CD4-positive, alpha-beta memory T cell (primary cell): ENCODE measurements around the gene ESRRG. TPM values are rescaled to one million over a fixed set of nuclear protein-coding genes. Genes with fewer than 3 reads are reported as not detected.

ENCODE experiments used
- CTCF ChIA-PET: fragments of 350-600 bp; sonication (Branson Sonifier 250); formaldehyde crosslinking; loops from one replicate; lab custom pipeline; 2021; ENCODE audit warnings: inconsistent platforms; ENCODE audit not compliant: partially characterized antibody; lab: Charles Lee
- POLR2A ChIA-PET: fragments of 350-600 bp; sonication (Branson Sonifier 250); formaldehyde crosslinking; loops from one replicate; lab custom pipeline; 2021; ENCODE audit not compliant: partially characterized antibody; lab: Charles Lee
- DNase-seq, 5 donors: peaks; one replicate each; pipeline versions ENCODE4 v3.0.0 to v3.0.0-alpha.2; 2020 to 2022; ENCODE audit warnings: mixed read lengths in 1 of 5
- H3K27ac ChIP-seq: one replicate; pipeline ENCODE4 v1.7.0; 2013; ENCODE audit warnings: low read depth, low read length
- H3K27me3 ChIP-seq: 2 replicates; pipeline ENCODE4 v1.7.0; 2013; ENCODE audit warnings: mild to moderate bottlenecking, low read length, moderate library complexity; ENCODE audit not compliant: insufficient read depth
- H3K36me3 ChIP-seq: 2 replicates; pipeline ENCODE4 v1.7.0; 2013; ENCODE audit warnings: mild to moderate bottlenecking, low read length, moderate library complexity; ENCODE audit not compliant: insufficient read depth
- H3K4me1 ChIP-seq: 2 replicates; pipeline ENCODE4 v1.7.0; 2013; ENCODE audit warnings: mild to moderate bottlenecking, low read length, moderate library complexity; ENCODE audit not compliant: insufficient read depth
- H3K4me3 ChIP-seq, 2 donors: one replicate each; pipeline ENCODE4 v1.7.0; 2013; ENCODE audit warnings: low read length in 2 of 2, mild to moderate bottlenecking in 1 of 2
- H3K9me3 ChIP-seq, 2 donors: one replicate each; pipeline ENCODE4 v1.7.0; 2013; ENCODE audit warnings: low read length in 2 of 2, control low read depth in 1 of 2; ENCODE audit not compliant: control insufficient read depth in 1 of 2
- H3K27ac Mint-ChIP-seq, 7 donors: one replicate each; pipeline ENCODE4 v1.8.0; 2020 to 2021; ENCODE audit warnings: mixed read lengths in 7 of 7, mild to moderate bottlenecking in 6 of 7, inconsistent platforms in 3 of 7, moderate library complexity in 3 of 7
- H3K27me3 Mint-ChIP-seq, 2 donors: one replicate each; pipeline ENCODE4 v1.8.0; 2020 to 2021; ENCODE audit warnings: mixed read lengths in 2 of 2
- H3K36me3 Mint-ChIP-seq, 2 donors: one replicate each; pipeline ENCODE4 v1.8.0; 2020 to 2021; ENCODE audit warnings: mixed read lengths in 2 of 2, inconsistent platforms in 1 of 2, mild to moderate bottlenecking in 1 of 2
- H3K4me1 Mint-ChIP-seq, 4 donors: one replicate each; pipeline ENCODE4 v1.8.0; 2020 to 2021; ENCODE audit warnings: mixed read lengths in 4 of 4, mild to moderate bottlenecking in 1 of 4
- H3K4me3 Mint-ChIP-seq, 8 donors: one replicate each; pipeline ENCODE4 v1.8.0; 2020 to 2021; ENCODE audit warnings: mixed read lengths in 8 of 8, mild to moderate bottlenecking in 7 of 8, moderate library complexity in 6 of 8, inconsistent platforms in 3 of 8
- H3K9me3 Mint-ChIP-seq, 8 donors: one replicate each; pipeline ENCODE4 v1.8.0; 2020 to 2021; ENCODE audit warnings: mixed read lengths in 8 of 8, mild to moderate bottlenecking in 5 of 8, inconsistent platforms in 3 of 8, moderate library complexity in 1 of 8
- intact Hi-C: fragments of 100-400 bp; cut with micrococcal nuclease; formaldehyde crosslinking; loops from one replicate; pipeline ENCODE4 v1.15.1; 2023
- polyA plus RNA-seq, 2 donors: library from polyadenylated mRNA; unstranded; fragments of 300-500 nt; fragmentation: Illumina TruSeq; gene quantifications; one replicate each; pipeline ENCODE4 v1.2.3, GENCODE V29; 2021
- total RNA-seq, 2 experiments: library from RNA; stranded (reverse); gene quantifications; one replicate each; pipeline ENCODE4 v1.2.3, GENCODE V29; 2021

ESRRG gene
- total RNA-seq (not detected), polyA plus RNA-seq (not detected)

GRCh38 chr1:216723274-216723780, at the start of gene ESRRG:
Gene ESRRG (minus strand): TSS chr1:216723429. CDS start chr1:216723299, 130 bp downstream.
- no peaks in the 10 kb centered on the region for H3K9me3 ChIP-seq
- peak within 1 kb of the TSS in 4 of 8 donors; percentile 25 to 59 (median 48) for H3K4me3 Mint-ChIP-seq
- no peak for DNase-seq
- H3K36me3 ChIP-seq, result no peaks in the 10 kb centered on the region
- peaks cover 0 to 2% (median 0%) of the 10 kb centered on the region in 8 donors for H3K9me3 Mint-ChIP-seq
- no peaks in the 10 kb centered on the region for H3K4me1 ChIP-seq
- no peak within 1 kb of the TSS for H3K27ac Mint-ChIP-seq
- peaks cover 0 to 1% of the 10 kb centered on the region in 2 donors for H3K36me3 Mint-ChIP-seq
- H3K4me3 ChIP-seq, result no peak within 1 kb of the TSS
- CTCF ChIA-PET, result interaction anchor here (0.8 kb wide), 1 partner anchor 10 kb away, joined by 3 read pairs; no protein-coding TSS in a partner anchor
- intact Hi-C loops, result no loop called here
- peaks cover 0 to 7% (median 2%) of the 10 kb centered on the region in 4 donors for H3K4me1 Mint-ChIP-seq
- peaks cover 1 to 3% of the 10 kb centered on the region in 2 donors for H3K27me3 Mint-ChIP-seq
- H3K27me3 ChIP-seq, result no peaks in the 10 kb centered on the region
- H3K27ac ChIP-seq, result no peak within 1 kb of the TSS
- POLR2A ChIA-PET, result no interaction called here

GRCh38 chr1:216771922-216772321, 48.7 kb upstream of the ESRRG start:
- intact Hi-C loops, result no loop called here
- Mint-ChIP-seq H3K27ac (no peak overlapping the region), H3K9me3 (peaks cover 0 to 9% (median 3%) of the 10 kb centered on the region in 8 donors), H3K27me3 (no peaks in the 10 kb centered on the region), H3K4me3 (no peak overlapping the region), H3K36me3 (no peaks in the 10 kb centered on the region), H3K4me1 (no peaks in the 10 kb centered on the region)
- ChIA-PET POLR2A (no interaction called here), CTCF (no interaction called here)
- H3K36me3 ChIP-seq, result no peaks in the 10 kb centered on the region
- DNase-seq, result no peak
- no peaks in the 10 kb centered on the region for H3K27me3 ChIP-seq
- no peaks in the 10 kb centered on the region for H3K4me1 ChIP-seq
- no peaks in the 10 kb centered on the region for H3K9me3 ChIP-seq
- no peak overlapping the region for H3K27ac ChIP-seq
- H3K4me3 ChIP-seq, result no peak overlapping the region

- H3K4me1 ChIP-seq, result no peaks in the 10 kb centered on the region
- H3K27me3 Mint-ChIP-seq, result no peaks in the 10 kb centered on the region
- H3K4me1 Mint-ChIP-seq, result no peaks in the 10 kb centered on the region
- no peaks in the 10 kb centered on the region for H3K36me3 Mint-ChIP-seq
- intact Hi-C loops, result no loop called here
- peaks cover 0 to 11% (median under 1%) of the 10 kb centered on the region in 8 donors for H3K9me3 Mint-ChIP-seq
- H3K9me3 ChIP-seq, result no peaks in the 10 kb centered on the region
- H3K27ac ChIP-seq, result no peak overlapping the region
- H3K4me3 ChIP-seq, result no peak overlapping the region
- no peak overlapping the region for H3K27ac Mint-ChIP-seq
- ChIA-PET POLR2A (no interaction called here), CTCF (no interaction called here)
- H3K36me3 ChIP-seq, result no peaks in the 10 kb centered on the region
- H3K27me3 ChIP-seq, result no peaks in the 10 kb centered on the region
- DNase-seq, result no peak
- H3K4me3 Mint-ChIP-seq, result no peak overlapping the region
Observed at GRCh38 chr1:216766633-216767327, 43.6 kb upstream of the ESRRG start.

GRCh38 chr1:216765346-216766300, 42.4 kb upstream of the ESRRG start:
- no peaks in the 10 kb centered on the region for H3K27me3 ChIP-seq
- H3K4me3 ChIP-seq, result no peak overlapping the region
- no peaks in the 10 kb centered on the region for H3K9me3 ChIP-seq
- Mint-ChIP-seq H3K36me3 (no peaks in the 10 kb centered on the region), H3K27ac (no peak overlapping the region), H3K4me3 (no peak overlapping the region), H3K4me1 (no peaks in the 10 kb centered on the region), H3K9me3 (peaks cover 0 to 10% (median under 1%) of the 10 kb centered on the region in 8 donors), H3K27me3 (no peaks in the 10 kb centered on the region)
- ChIA-PET CTCF (no interaction called here), POLR2A (no interaction called here)
- no peaks in the 10 kb centered on the region for H3K4me1 ChIP-seq
- no peaks in the 10 kb centered on the region for H3K36me3 ChIP-seq
- no peak overlapping the region for H3K27ac ChIP-seq
- DNase-seq, result no peak
- intact Hi-C loops, result no loop called here

GRCh38 chr1:216758161-216758560, 34.9 kb upstream of the ESRRG start:
- peaks cover 0 to 5% (median 0%) of the 10 kb centered on the region in 8 donors for H3K9me3 Mint-ChIP-seq
- no peak for DNase-seq
- H3K36me3 ChIP-seq, result no peaks in the 10 kb centered on the region
- intact Hi-C loops, result no loop called here
- no peak overlapping the region for H3K4me3 ChIP-seq
- H3K4me3 Mint-ChIP-seq, result no peak overlapping the region
- CTCF ChIA-PET, result no interaction called here
- H3K4me1 ChIP-seq, result no peaks in the 10 kb centered on the region
- POLR2A ChIA-PET, result no interaction called here
- no peaks in the 10 kb centered on the region for H3K27me3 Mint-ChIP-seq
- H3K4me1 Mint-ChIP-seq, result no peaks in the 10 kb centered on the region
- no peak overlapping the region for H3K27ac Mint-ChIP-seq
- no peaks in the 10 kb centered on the region for H3K9me3 ChIP-seq
- no peaks in the 10 kb centered on the region for H3K27me3 ChIP-seq
- no peak overlapping the region for H3K27ac ChIP-seq
- no peaks in the 10 kb centered on the region for H3K36me3 Mint-ChIP-seq

GRCh38 chr1:216757110-216757509, 33.9 kb upstream of the ESRRG start:
- ChIA-PET POLR2A (no interaction called here), CTCF (no interaction called here)
- H3K27ac ChIP-seq, result no peak overlapping the region
- DNase-seq, result no peak
- intact Hi-C loops, result no loop called here
- H3K4me3 ChIP-seq, result no peak overlapping the region
- no peaks in the 10 kb centered on the region for H3K4me1 ChIP-seq
- no peaks in the 10 kb centered on the region for H3K36me3 Mint-ChIP-seq
- no peaks in the 10 kb centered on the region for H3K27me3 ChIP-seq
- H3K4me3 Mint-ChIP-seq, result no peak overlapping the region
- no peaks in the 10 kb centered on the region for H3K9me3 ChIP-seq
- H3K9me3 Mint-ChIP-seq, result peaks cover 0 to 5% (median 0%) of the 10 kb centered on the region in 8 donors
- H3K27ac Mint-ChIP-seq, result no peak overlapping the region
- H3K4me1 Mint-ChIP-seq, result no peaks in the 10 kb centered on the region
- H3K36me3 ChIP-seq, result no peaks in the 10 kb centered on the region
- H3K27me3 Mint-ChIP-seq, result no peaks in the 10 kb centered on the region

- Mint-ChIP-seq H3K27ac (no peak overlapping the region), H3K36me3 (no peaks in the 10 kb centered on the region), H3K27me3 (no peaks in the 10 kb centered on the region), H3K9me3 (peaks cover 0 to 1% (median 0%) of the 10 kb centered on the region in 8 donors), H3K4me1 (no peaks in the 10 kb centered on the region), H3K4me3 (no peak overlapping the region)
- no peak overlapping the region for H3K27ac ChIP-seq
- ChIA-PET CTCF (no interaction called here), POLR2A (no interaction called here)
- H3K9me3 ChIP-seq, result no peaks in the 10 kb centered on the region
- H3K36me3 ChIP-seq, result no peaks in the 10 kb centered on the region
- no peak overlapping the region for H3K4me3 ChIP-seq
- intact Hi-C loops, result no loop called here
- no peak for DNase-seq
- H3K27me3 ChIP-seq, result no peaks in the 10 kb centered on the region
- H3K4me1 ChIP-seq, result no peaks in the 10 kb centered on the region
Observed at GRCh38 chr1:216750961-216751360, 27.7 kb upstream of the ESRRG start.
